KMS-11 (cell line): ENCODE data around the gene MSS51.

ENCODE experiments used
- H2AFZ ChIP-seq: fragments of 200-600 bp; sonication (generic); 2 replicates; pipeline ENCODE4 v1.6.1; 2016; ENCODE audit warnings: antibody characterized with exemption, mixed run types, low read depth
- H3K27ac ChIP-seq: fragments of 200-600 bp; sonication (generic); 2 replicates; pipeline ENCODE4 v1.6.1; 2016; ENCODE audit warnings: mild to moderate bottlenecking, mixed run types
- H3K27me3 ChIP-seq: fragments of 200-600 bp; sonication (generic); 2 replicates; pipeline ENCODE4 v1.6.1; 2017; ENCODE audit warnings: mild to moderate bottlenecking, low read depth, mixed run types, moderate library complexity; ENCODE audit not compliant: insufficient read depth
- H3K36me3 ChIP-seq: fragments of 200-600 bp; sonication (generic); 2 replicates; pipeline ENCODE4 v1.6.1; 2017; ENCODE audit warnings: mild to moderate bottlenecking, mixed run types; ENCODE audit not compliant: insufficient read depth
- H3K4me1 ChIP-seq: fragments of 200-600 bp; sonication (generic); 2 replicates; pipeline ENCODE4 v1.6.1; 2016; ENCODE audit warnings: mild to moderate bottlenecking, low read depth, mixed run types; ENCODE audit not compliant: poor library complexity, severe bottlenecking
- H3K4me2 ChIP-seq: fragments of 200-600 bp; sonication (generic); 2 replicates; pipeline ENCODE4 v1.7.0; 2016; ENCODE audit warnings: mild to moderate bottlenecking, mixed run types
- H3K4me3 ChIP-seq: fragments of 200-600 bp; sonication (generic); IDR thresholded peaks from 2 replicates; pipeline ENCODE4 v1.6.1; 2017; ENCODE audit warnings: low read depth, low read length, mixed read lengths; ENCODE audit not compliant: insufficient read depth
- H3K79me2 ChIP-seq: fragments of 200-600 bp; sonication (generic); 2 replicates; pipeline ENCODE4 v1.6.1; 2016; ENCODE audit warnings: low read depth, mixed run types; ENCODE audit not compliant: insufficient read depth
- H3K9ac ChIP-seq: fragments of 200-600 bp; sonication (generic); 2 replicates; pipeline ENCODE4 v1.6.1; 2016; ENCODE audit warnings: mild to moderate bottlenecking, mixed run types
- H4K20me1 ChIP-seq: fragments of 200-600 bp; sonication (generic); 2 replicates; pipeline ENCODE4 v1.6.1; 2016; ENCODE audit warnings: mild to moderate bottlenecking, mixed run types; ENCODE audit not compliant: insufficient read depth
- CTCF ChIP-seq: fragments of 200-600 bp; sonication (generic); conservative IDR thresholded peaks from 2 replicates; pipeline ENCODE4 v1.6.1; 2017; ENCODE audit warnings: low read depth, mild to moderate bottlenecking, antibody characterized with exemption, low read length, moderate library complexity, mixed read lengths

MSS51 gene

GRCh38 chr10:73376679-73377078, 56.7 kb downstream of the MSS51 start:
- Histone ChIP-seq H3K4me3 (no peak overlapping the region), H3K4me2 (no peak overlapping the region), H3K27ac (no peak overlapping the region), H4K20me1 (no peaks in the 10 kb centered on the region), H2AFZ (no peak overlapping the region), H3K9ac (no peak overlapping the region), H3K36me3 (peaks cover 6% of the 10 kb centered on the region; the same call in 1 of the 2 replicates), H3K27me3 (no peaks in the 10 kb centered on the region), H3K4me1 (no peaks in the 10 kb centered on the region), H3K79me2 (no peaks in the 10 kb centered on the region)
- TF ChIP-seq CTCF = no peak
